HG03135 (cell line): Measurements from ENCODE around the gene TSPAN13.

ENCODE experiments used
- ATAC-seq: cut with Tn5 transposase; IDR thresholded peaks from one replicate; pipeline ENCODE4 v1.9.1; 2021; ENCODE audit warnings: mild to moderate bottlenecking, moderate library complexity; ENCODE audit not compliant: unreplicated experiment

TSPAN13 gene

DNA sequence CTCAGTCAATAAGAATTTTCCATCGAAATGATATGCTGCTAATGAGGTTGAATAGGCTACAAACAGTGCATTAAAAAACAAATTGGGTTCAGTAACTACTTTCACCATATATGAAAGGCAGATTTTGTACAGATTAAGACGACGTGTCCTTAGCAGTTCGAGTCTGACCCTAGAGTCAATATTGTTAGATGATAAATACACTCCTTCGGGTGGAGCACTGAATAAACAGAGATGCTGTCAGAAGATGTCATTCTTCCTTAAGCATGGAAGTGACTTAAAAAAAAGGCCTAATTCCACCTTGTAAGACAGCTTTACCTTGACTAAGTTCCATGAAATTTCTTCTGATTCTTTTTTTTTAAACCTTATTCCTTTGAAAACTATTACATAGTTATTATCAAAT lies 57.0 kb downstream of the TSPAN13 start:
- no peak for ATAC-seq

DNA sequence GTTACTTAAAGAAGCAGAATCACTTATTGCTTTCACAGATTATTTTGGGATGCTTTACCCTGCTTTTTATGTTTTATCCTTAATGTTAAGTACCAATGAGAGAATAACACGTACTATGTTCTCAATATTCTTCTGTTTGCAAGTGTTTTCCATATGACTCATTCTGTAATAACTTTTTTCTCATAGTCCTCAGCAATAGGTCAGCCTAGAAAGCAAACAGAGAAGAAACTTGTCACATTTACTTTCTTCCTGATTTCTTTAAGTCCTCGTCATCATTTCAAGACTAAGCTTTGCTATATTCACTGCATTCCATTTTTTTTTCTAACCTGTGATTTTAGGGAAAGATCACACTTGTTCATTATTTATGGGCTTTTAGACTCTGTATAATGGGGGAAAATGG lies 58.0 kb downstream of the TSPAN13 start:
- ATAC-seq: no peak

- ATAC-seq: no peak
Measured at GRCh38 chr7:16812542-16813231, 59.1 kb downstream of the TSPAN13 start.

- ATAC-seq: no peak
Measured at GRCh38 chr7:16813232-16813616, 59.7 kb downstream of the TSPAN13 start.

DNA sequence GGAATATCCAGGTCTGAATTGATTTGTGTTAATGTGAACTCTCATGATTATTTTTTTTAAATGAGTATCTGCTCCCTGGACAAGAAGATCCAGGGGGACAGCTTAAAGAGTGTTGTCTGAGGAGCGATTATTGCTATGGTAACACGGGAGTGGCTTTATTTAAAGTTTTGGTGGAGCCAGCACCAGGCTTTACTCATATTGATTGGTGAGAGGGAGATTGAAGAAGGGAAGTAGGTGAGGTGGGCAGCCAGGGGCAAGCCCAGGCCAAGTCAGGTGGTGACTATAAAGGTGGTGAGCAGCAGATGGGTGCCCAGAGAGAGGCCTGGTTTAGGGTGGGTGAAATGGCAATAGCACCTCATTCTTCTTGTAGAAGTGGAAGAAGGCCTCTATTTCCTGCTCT lies 61.4 kb downstream of the TSPAN13 start:
- ATAC-seq: no peak

- ATAC-seq: no peak
Measured at GRCh38 chr7:16816824-16817223, 63.3 kb downstream of the TSPAN13 start.

- ATAC-seq: no peak
Measured at GRCh38 chr7:16817536-16817935, 64.0 kb downstream of the TSPAN13 start.

GRCh38 chr7:16818732-16819131 lies 65.2 kb downstream of the TSPAN13 start:
- no peak for ATAC-seq

DNA sequence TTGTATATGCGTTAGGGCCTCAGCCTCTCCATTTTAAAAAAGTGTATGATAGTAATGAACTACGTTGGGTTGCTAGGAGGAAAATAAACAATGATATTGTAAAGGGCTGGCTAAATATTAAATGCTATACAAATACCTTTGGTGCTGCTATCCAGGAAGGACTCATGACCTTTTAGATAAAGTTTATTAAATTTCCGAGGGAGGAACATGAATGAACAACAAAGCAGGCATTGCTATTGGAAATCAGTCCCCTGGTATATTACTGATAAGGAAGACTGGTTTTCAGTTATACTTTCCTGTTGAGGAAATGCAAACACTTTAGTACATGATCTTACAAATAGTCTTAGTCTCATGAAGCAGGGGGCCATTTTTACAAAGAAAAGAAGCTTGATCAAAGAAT lies 68.5 kb downstream of the TSPAN13 start:
- ATAC-seq: no peak

DNA sequence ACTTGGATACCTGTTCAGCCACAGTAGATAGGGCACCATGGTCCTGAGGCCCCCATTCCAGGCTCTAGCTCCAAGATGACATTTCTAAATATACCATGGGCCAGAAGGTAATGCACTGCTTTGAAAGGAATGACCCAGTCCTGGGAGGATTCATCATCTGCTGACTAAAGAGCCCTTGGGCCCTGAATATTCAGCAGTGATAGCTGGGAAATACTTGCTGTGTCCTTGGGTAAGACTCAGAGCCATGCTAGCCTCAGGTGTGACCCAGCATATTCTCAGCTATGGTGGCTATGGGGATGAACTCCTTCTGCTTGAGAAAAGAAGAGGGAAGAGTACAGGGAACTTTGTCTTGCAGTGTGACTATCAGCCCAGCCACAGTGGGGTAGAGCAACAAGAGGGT lies 72.5 kb downstream of the TSPAN13 start:
- ATAC-seq: no peak

DNA sequence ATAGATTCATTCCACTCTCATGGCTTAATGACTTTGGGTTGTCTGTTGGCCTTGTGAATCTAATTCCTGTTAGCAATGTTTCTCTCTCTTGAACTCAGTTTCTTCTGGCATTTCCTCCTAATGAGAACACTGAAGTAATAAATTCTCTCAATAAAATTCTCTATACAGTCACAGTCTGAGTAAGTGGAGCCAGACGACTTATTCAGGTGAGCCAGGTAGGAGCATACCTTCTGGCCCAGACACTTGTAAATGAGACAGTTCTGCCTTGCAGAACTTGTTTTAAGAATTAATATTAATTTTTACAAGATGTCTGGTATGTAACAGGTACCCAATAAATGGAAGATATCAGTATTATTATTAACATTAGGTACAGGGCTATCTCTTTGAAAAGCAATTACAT lies 79.8 kb downstream of the TSPAN13 start:
- ATAC-seq: no peak
